ENCODE data around the gene BMP2K. TPM values are rescaled to one million over a fixed set of nuclear protein-coding genes. Genes with fewer than 3 reads are reported as not detected.

BMP2K gene
- total and polyA plus RNA-seq, 2 of the 8 experiments (the other 6 are each of a cell fraction or from before 2014, with no cell fraction given) = 15.6 to 24.1 TPM

DNA sequence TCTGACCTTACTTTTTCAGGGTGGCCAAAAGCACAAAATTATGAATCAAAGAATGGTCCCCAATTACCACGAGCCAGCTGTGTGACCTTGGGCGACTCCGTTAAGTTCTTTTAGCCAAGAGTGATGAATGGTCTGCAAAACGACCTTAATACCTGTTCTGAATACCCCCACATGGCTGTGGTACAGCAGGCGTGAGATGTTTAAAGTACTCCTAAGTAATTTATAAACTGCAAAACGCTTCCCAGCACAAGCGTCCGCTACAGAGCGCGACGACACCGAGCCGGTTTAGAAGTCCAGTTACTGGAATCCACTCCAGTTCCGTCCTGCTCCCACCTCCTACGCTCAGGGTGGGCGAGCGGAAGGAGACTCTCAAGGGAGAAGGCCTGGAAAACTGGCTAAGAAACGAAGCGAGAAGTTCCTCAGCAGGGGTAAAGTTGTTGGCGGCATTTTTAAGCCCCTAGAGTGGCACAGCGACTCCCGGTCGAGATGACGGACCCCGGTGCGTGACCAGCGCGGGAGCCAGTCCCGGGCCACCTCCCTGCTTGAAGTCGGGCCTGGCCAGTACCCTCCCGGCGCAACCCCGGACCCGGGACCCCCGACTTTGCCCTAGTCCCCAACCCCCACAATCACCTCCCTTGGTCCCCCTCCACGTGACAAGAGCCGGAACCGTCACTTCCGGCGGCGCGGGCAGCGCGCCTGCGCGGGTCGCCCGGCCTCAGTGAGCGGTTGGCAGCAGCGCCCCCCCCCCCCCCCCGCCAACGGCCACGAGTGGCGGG is 659 bp upstream of the BMP2K start:
- POLR2A ChIA-PET (ENCODE audit: partially characterized antibody) = interaction anchor here (0.9 to 1.5 kb wide), 4 partner anchors 13 to 224 kb away, joined by 3 to 10 read pairs (median 3); partner anchors contain the start of gene ANXA3
- TF ChIP-seq, protein P1, sequence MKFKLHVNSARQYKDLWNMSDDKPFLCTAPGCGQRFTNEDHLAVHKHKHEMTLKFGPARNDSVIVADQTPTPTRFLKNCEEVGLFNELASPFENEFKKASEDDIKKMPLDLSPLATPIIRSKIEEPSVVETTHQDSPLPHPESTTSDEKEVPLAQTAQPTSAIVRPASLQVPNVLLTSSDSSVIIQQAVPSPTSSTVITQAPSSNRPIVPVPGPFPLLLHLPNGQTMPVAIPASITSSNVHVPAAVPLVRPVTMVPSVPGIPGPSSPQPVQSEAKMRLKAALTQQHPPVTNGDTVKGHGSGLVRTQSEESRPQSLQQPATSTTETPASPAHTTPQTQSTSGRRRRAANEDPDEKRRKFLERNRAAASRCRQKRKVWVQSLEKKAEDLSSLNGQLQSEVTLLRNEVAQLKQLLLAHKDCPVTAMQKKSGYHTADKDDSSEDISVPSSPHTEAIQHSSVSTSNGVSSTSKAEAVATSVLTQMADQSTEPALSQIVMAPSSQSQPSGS (IDR thresholded peaks at IDR 0.05; ENCODE audit: low read length) = no peak; the same call in 1 of the 2 replicates
- TF ChIP-seq NANOG (IDR thresholded peaks at IDR 0.05; ENCODE audit: insufficient read depth, low read depth, low read length, poor library complexity, severe bottlenecking) (no peak), SRF (IDR thresholded peaks at IDR 0.05; ENCODE audit: low read depth, low read length) (no peak), CHD2 (IDR thresholded peaks at IDR 0.05; ENCODE audit: low read length) (no peak), CBX5 (IDR thresholded peaks at IDR 0.05; ENCODE audit: low read depth, low read length) (no peak), SIRT6 (IDR thresholded peaks at IDR 0.05; ENCODE audit: low read length) (no peak), ASH2L (IDR thresholded peaks at IDR 0.05; ENCODE audit: low read length) (peak; percentile 97)
- TF ChIP-seq, protein P2, sequence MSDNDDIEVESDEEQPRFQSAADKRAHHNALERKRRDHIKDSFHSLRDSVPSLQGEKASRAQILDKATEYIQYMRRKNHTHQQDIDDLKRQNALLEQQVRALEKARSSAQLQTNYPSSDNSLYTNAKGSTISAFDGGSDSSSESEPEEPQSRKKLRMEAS (IDR thresholded peaks at IDR 0.05) = peak; percentile 82
- TF ChIP-seq, protein P3, sequence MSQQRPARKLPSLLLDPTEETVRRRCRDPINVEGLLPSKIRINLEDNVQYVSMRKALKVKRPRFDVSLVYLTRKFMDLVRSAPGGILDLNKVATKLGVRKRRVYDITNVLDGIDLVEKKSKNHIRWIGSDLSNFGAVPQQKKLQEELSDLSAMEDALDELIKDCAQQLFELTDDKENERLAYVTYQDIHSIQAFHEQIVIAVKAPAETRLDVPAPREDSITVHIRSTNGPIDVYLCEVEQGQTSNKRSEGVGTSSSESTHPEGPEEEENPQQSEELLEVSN (IDR thresholded peaks at IDR 0.05) = peak; percentile 46; the same call in 1 of the 2 replicates

More for the DNA sequence above, 659 bp upstream of the BMP2K start:
- peak overlapping the region; percentile 95 to 97 (median 96) for H3K9ac ChIP-seq (replicated peaks in 1 of 4; ENCODE audit: extremely low read depth in 1 of 4, low read depth in 3 of 4, low read length in 3 of 4)
- peak overlapping the region; percentile 58 for H4K91ac ChIP-seq (replicated peaks; ENCODE audit: insufficient read length, low read length)
- peak overlapping the region; percentile 63 for H3K4ac ChIP-seq (replicated peaks; ENCODE audit: insufficient read length, low read depth, low read length)
- H2BK5ac ChIP-seq (ENCODE audit: low read depth, low read length) = peak overlapping the region; percentile 95
- H3K23ac ChIP-seq (ENCODE audit: insufficient read length) = no peak overlapping the region
- peaks cover 0 to 3% of the 10 kb centered on the region in 2 experiments for H4K20me1 ChIP-seq (replicated peaks in 1 of 2; ENCODE audit: control insufficient read depth in 1 of 2, insufficient read depth in 2 of 2, low read length in 2 of 2)
- H3K4me1 ChIP-seq (replicated peaks in 1 of 4; ENCODE audit: control insufficient read depth in 3 of 4, insufficient read depth in 4 of 4, low read length in 3 of 4) = peaks cover 0 to 2% (median 0%) of the 10 kb centered on the region in 4 experiments; a peak in 2 of 7 replicates
- FAIRE-seq (no peak), DNase-seq (ENCODE audit: low read depth in 1 of 2, low spot score in 2 of 2) (peak; percentile 69 to 88)
- peak overlapping the region; percentile 71; the same call in 1 of the 2 replicates for H3K18ac ChIP-seq (ENCODE audit: extremely low read depth, low read length)
- peak overlapping the region; percentile 89 for H2AFZ ChIP-seq (ENCODE audit: low read length)
- no peaks in the 10 kb centered on the region for H3K36me3 ChIP-seq (ENCODE audit: control insufficient read depth in 2 of 4, insufficient read depth in 4 of 4, low read length in 3 of 4)
- no peak overlapping the region for H2BK20ac ChIP-seq (ENCODE audit: low read length)
- H3K9me3 ChIP-seq (ENCODE audit: insufficient read depth in 2 of 2, low read depth in 1 of 2, low read length in 1 of 2) = no peaks in the 10 kb centered on the region
- peaks cover 0 to 37% of the 10 kb centered on the region in 2 experiments for H3K79me2 ChIP-seq (ENCODE audit: control insufficient read depth in 1 of 2, insufficient read depth in 2 of 2, low read length in 2 of 2)
- H3K56ac ChIP-seq (replicated peaks; ENCODE audit: insufficient read length, low read depth, low read length) = peak overlapping the region; percentile 88
- peaks cover 5% of the 10 kb centered on the region for H3K23me2 ChIP-seq (ENCODE audit: low read depth, low read length)
- no peak overlapping the region for H2BK15ac ChIP-seq (ENCODE audit: low read length)
- no peak overlapping the region for H2AK5ac ChIP-seq (ENCODE audit: low read depth, low read length)
- peak overlapping the region; percentile 79 for H4K5ac ChIP-seq (ENCODE audit: insufficient read length, low read depth, low read length)
- 3% methylated on average over 39 of the region's 54 CpGs; no CpG with 5 or more reads in 1 of the 2 experiments for WGBS, 2 experiments (ENCODE audit: extremely low coverage in 1 of 2, insufficient coverage in 1 of 2, insufficient read length in 1 of 2, insufficient replicate concordance in 2 of 2, low coverage in 1 of 2, low lambda C conversion rate in 2 of 2, missing lambda C conversion rate in 1 of 2)
- no peak overlapping the region for H2BK120ac ChIP-seq (replicated peaks; ENCODE audit: low read depth, low read length)
- H4K8ac ChIP-seq (ENCODE audit: extremely low read depth, insufficient read depth, low read length) = peak overlapping the region; percentile 98
- peak overlapping the region; percentile 76 to 82 (median 80) for H3K4me3 ChIP-seq (ENCODE audit: extremely low read depth in 1 of 4, insufficient read depth in 2 of 4, low read depth in 3 of 4, low read length in 4 of 4)
- H3K27ac ChIP-seq (ENCODE audit: low read depth, low read length) = peak overlapping the region; percentile 98
- no peaks in the 10 kb centered on the region for H3K27me3 ChIP-seq (replicated peaks in 1 of 4; ENCODE audit: control insufficient read depth in 3 of 4, extremely low read depth in 1 of 4, insufficient read depth in 3 of 4, low read length in 3 of 4)
- CTCF ChIA-PET (ENCODE audit: partially characterized antibody) = interaction anchor here (0.6 to 1.1 kb wide), 2 partner anchors 67 to 141 kb away, joined by 3 read pairs; no protein-coding TSS in a partner anchor
- H3K4me2 ChIP-seq (ENCODE audit: insufficient read depth in 1 of 2, low read depth in 2 of 2, low read length in 2 of 2) = peak overlapping the region; percentile 84 to 86
- H2BK12ac ChIP-seq (ENCODE audit: low read depth, low read length) = peak overlapping the region; percentile 18; the same call in 1 of the 2 replicates
- no peak overlapping the region for H3K14ac ChIP-seq (ENCODE audit: insufficient read length)
- no peaks in the 10 kb centered on the region for H3K79me1 ChIP-seq (ENCODE audit: low read depth, low read length)
